Activated CD4-positive, alpha-beta T cell treated with anti-CD3 and anti-CD28 coated beads, Interleukin-2, amount 50 U/mL, for 48 hours (primary cell): ENCODE measurements around the gene NECTIN1.

Experiments used
- DNase-seq, 2 experiments: peaks; one replicate each; pipeline ENCODE4 v3.0.0-alpha.2; 2020

Gene NECTIN1

DNA sequence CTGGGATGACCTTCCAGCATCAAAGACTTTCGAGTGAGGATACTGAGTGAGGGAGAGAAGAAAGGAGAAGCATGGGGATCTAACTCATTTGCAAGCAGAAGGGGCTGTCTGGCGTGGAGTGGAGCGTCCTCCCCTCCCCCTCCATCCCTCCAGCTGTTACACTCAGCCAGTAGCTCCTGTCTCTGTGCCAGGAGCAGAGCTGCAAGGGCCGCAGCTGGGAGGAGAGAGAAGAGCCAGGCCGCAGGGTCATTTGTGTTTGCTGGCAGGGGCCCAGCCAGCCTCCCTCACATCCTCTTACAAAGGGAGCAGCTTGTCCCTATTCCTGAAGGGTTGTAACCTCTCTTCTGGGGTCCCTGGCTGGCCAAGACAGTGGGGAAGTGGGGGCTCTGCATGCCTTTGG is 57.9 kb downstream of the NECTIN1 start:
- no peak for DNase-seq

DNA sequence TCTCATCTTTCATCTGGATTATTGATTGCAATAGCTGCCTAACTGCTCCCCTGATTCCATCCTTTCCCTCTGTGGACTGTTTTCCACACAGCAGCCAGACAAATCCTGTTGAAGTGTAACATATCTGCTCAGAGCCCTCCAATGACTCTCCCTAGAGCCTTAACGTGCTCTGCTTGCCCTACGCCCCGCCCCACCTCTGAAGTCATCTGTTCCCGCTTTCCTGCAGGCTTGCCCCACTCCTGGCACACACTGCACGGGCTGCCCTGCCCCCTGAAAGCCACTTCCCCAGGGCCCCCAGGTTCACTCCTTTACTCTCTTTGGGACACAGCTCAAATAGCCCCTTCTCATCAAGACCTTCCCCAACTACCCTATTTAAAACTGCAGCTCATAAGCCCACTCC is 59.5 kb downstream of the NECTIN1 start:
- no peak for DNase-seq

DNA sequence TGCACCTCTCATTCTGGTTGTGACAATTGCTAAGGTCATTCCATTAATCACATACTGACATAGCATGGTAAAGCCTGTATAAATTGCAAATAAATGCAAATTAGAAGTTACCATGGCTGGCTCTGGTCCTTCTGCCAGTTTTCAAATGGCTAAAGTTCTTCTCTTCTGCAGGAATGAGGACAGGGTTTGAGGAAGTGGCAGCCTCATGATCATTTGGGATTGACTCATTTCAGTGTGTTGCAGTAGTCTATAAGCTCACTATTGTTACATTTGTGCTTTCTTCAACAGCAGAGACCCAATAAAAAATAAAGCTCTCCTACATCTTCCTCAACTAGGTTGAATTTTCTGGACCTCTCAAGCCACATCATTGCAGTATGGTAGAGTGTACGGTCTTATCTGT is 60.3 kb downstream of the NECTIN1 start:
- DNase-seq: no peak

DNA sequence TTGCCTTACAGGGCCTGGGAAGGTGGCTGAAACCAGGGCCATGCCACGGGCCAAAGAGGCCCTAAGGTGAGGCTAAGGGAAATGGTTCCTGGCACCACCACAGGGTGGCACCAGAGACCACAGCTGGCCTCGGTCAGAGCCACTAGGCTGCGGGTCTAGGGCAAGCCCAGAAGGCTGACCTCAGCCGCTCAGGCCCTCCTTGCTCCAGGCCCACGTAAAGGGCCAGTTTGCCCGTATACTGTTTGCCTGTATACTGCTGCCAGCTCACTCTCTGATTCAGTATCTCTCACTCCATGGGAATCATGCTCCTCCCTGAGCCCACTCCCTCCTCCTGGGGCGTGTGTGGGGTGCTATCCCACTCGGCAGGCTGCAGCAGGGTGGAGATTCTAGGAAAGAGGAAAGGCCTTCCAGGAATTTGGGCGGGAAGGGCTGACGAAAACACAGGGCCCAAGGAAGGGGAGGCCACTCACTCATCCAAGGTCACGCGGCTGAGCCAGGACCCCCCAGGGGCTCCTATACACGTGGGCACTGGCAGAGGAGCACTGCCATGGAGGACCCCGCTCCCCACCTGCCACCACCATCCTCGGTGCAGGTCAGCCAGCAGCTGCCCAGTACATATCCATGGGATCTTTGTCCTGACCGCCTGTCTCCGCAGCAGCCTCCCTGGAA is 62.4 kb downstream of the NECTIN1 start:
- DNase-seq: peak; percentile 70 to 73

DNA sequence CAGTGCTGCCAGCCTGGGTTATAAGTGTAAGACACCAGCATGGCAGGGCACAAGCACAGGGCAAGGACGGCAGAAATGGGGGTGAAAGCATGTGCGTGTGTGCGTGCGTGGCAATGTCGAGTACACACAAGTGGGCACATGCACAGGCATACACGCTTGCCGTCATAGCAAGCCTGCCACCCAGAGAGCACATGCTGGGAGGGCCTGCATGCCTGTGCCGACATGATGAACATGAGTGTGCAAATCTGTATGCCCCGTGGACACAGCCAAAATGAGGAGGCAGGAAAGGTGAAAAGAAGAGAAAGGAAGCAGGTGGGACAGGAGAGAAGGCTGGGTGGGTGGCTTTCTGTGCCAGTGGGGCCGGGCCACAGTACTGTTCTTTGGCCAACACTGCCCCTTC is 62.9 kb downstream of the NECTIN1 start:
- DNase-seq: no peak

DNA sequence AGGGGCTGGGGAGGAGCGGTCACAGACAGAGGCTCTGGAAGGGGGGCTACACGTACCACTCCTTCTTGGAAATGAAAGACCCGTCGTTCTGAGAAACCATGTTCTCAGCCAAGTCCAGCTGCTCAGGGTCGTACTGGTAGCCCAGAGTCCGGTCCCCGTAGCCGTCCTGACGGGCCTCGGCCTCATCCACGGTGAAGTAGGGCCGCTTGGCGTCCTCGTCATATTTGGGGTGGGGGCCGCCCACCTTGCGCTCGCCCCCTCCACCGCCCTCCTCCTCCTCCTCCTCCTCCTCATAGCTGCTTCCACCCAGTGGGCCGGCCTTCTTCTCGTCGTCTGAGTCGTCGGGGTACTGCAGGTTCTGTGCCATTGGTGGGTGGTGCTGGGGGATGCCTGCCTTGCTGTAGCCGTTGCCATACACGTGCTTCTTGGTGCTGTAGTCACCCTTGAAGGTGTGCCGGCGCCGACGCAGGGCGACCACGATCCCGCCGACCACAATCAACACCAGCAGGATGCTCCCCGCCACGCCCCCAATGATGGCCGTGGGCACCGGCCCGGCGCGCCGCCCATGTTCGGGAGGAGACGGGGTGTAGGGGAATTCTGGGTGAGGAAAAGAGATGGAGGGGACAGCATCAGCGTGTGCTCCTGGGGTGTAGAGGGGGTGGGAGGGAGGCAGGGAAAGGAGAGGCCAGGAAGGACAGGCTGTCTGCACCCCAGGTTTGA is 64.1 kb downstream of the NECTIN1 start:
- no peak for DNase-seq

DNA sequence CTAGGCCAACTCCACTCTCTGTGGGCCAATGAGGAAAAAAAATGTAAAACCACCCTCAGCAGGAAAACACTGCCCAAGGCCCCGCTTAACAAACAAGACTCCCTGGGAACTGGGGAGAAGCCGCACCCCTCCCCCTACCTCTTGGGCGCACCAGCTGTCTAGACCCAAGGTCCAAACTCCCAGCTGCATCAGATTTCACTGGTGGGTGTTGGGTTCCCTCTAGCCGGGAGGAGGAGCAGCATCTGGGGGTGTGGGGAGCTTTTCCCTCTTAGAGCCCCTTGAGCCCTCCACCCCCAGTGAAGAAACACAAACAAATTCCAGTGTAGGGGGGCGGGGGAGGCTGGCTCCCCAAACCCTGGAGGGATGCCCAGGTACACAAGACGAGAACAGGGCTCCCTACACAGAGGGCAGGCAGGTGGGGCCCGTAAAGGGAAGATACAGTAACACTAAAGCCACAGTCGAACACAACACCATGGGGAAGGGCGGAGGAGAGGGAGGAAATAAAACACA is 64.9 kb downstream of the NECTIN1 start:
- DNase-seq: no peak

DNA sequence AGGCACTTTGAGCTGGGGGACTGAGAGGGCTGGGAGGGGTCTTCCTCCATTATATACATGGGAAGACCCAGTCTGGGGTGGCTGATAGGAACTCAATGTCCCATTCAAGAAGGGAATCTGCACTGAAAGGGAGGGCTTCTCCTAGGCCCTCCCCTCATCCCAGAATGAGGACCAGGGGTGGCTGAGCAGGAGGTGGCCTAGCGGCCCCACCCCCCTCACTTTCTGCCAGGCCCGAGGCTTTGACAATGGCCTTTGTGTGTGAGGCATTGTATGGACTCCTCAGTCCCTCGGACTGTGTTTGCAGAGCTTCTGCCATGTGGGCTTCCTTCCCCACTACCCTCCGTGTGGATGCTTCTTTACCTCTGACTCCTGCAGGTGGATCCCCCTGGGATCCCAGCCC is 65.7 kb downstream of the NECTIN1 start:
- DNase-seq: no peak

DNA sequence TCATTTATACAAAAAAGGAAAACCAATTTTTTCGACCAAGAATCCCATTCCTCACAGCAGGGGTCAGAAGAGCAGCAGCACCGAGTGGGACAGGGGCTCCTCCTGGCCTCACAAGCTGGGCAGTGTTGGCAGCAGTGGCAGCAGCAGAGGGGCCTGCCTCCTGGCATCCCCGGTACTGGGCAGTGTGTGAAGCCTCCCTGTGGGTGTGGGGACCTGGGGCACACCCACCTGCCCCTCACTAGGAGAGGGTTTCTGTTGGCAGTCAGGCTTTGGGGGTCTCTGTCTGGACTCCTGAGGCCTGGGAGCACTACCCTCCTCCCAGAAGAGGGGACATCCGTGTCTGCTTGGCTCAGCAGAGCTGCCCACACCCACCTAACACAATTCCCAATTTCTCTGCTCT is 67.8 kb downstream of the NECTIN1 start:
- no peak for DNase-seq

DNA sequence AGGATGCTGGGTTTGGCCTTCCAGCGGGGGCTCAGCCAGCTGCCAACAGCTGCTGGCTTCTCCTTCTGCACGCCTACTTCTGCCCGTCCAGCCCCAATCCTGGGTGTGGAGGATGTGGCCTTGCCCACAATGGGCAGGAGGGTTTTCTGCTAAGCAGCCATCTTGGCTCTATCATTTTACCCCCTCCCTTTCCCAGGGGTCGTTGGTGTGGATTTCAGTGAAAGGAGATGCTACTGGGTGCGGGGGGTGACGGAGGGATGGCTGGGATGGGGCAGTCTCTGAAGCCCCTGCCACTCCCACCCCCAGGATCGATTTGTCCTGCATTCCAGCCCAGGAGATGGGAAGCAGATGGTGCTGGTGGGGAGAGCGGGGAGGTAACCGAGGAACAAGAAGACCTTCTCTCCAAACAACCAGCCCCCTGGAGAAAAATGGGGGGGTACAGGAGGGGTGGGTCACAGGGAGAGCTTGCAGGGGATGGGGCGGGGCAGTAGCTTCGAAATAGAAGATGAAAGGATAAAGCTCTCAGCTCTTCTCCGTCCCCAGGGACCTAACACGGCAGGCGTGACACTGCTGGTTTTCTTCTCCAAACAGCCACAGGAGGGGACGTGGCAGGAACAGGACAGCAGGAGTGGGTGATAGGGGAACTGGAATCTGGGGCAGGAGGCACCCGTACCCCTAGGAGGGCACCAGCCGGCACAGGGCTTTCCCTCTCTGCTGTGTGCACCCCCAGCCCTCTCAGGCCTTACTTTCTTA is 68.9 kb downstream of the NECTIN1 start:
- DNase-seq: no peak

DNA sequence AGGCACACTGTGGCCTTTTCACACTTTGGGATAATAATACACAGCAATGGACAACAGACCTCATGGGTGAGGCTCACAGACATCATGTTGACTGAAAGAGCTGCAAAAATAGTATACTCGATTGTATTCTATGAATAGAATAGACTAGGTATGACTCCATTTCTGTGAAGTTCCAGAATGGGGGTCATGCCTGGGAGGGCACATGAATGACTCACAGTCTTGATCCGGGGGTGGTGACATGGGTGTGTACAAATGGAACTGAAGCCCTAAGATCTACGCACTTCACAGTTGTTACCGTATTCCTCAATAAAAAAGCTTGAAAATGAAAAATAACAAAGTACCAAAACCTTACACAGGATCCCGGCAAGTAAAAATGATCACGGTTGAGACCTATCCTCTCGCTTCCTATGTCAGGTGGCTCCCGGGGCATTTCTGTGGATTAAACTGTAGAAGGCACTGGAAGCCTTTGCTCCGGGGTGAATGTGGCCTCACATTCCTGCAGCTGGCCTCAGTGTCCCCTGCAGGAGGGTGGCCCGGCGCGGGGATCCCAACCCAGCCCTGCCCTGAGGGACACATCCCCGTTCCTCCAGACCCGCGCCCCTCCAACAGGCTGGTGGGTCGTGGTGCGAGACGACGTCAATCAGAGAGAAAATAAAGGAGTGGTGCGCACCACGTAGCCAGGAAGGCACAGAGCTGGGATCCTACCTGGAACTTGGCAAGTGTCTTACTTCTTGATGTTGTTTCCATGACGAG is 75.9 kb downstream of the NECTIN1 start:
- DNase-seq: no peak

DNA sequence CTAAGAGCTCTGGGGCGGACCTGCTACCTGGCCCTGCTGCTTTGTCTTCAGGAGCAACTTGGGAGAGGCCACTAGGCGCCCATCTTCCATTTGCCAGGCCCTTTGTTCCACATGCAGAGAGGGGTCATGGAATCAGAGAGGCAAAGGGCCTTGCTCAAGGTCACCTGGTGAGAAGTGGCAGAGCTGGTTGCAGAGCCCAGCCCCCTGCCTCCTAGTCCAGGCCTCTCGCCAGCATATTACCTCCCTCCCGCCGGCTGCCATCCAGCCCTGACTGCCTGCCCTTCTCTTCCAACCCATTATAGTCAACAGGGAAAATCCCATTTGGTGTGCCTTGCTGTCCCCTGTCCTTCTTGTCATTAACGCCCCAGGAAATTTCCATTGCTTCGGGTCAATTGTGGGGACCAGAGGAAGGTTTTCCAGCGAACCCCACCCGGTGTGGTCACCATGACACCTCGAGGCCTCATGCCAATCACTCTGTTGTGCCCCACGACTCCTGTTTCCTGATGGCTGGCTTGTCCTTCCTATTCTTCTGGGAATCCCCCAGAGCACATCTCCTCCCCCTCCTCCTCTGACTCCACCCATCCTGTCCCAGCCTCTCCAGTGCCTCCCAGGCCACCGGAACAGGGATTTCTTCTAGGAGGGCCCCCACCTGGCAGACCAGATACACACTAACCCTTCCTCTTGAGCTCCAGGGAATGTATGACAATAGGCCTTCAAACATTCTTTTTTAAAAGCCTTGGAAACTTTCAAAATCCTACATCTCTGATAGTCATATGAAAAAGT is 77.0 kb downstream of the NECTIN1 start:
- no peak for DNase-seq

DNA sequence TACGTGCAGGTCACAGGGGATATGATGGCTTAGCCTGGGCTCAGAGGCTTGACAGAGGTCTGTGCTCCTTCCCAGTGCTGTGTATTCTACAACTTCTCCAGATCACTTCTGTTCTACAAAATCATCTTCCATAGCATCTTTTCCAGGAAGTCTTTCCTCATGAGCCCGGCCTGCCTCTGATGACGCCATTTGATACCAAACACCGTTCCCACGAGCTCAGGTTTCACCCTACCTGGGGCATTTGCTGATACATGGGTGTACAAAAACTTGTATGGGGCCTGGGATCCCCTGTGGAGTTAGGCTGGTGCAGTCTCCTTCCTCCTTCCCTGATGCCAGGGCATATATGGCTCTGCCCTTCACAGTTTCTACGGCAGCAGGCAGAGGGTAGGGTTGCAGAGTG is 78.7 kb downstream of the NECTIN1 start:
- no peak for DNase-seq

DNA sequence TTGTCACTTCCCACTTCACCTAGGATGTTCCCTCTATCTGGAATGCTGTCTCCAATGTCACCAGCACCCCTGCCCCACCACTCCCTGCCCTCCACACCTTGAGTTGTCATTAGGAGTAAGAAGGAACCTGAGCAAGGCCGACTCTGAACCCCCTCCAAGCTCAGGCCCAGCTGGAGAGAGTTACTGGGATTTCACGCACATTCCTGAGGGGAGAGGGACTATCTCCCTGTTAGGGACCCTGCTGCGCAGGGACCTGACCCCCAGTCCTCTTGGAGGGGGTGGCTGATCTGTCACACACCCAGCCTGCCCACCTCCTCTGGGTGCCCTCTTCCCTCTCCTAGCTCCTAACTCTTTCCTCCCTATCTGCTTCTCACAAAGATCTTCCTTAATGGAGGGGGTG is 81.7 kb downstream of the NECTIN1 start:
- DNase-seq: no peak

DNA sequence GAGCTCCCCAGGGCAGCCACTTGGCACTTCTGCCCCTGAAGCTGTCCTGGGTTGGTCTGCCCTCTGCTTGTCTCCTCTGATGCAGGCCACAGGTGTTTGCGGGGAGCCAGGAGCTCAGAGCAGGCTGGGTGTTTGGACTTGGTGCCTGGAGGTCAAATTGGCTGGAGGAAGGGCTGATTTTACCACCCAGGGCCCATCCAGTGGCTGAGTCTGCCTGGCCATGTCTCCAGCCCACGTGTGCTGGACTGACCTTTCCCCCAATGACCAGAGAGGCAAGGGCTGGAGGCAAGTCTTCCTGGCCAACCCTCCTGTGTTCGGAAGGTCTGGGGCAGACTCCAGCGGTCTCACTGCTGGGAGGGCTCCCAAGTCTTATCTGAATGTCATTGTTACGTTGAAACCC is 84.0 kb downstream of the NECTIN1 start:
- no peak for DNase-seq

DNA sequence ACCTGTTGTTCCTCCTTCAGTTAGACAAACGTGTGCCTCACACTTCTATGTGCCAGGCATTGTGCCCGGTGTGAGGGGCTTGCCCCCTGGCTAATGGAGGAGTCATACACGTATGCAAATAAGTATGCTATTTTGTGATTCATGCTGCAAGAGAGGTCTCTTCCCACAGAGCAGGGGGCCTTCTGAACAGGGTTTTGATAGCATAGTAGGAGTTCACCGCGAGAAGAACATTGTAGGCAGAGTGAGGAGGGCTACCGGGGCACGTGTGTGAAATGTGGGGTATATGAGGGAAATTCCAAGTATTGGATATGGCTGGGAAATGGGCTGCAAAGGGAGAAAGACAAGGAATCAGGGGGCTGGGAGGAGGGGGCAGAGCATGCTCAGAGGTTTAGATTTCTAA is 84.5 kb downstream of the NECTIN1 start:
- DNase-seq: no peak

DNA sequence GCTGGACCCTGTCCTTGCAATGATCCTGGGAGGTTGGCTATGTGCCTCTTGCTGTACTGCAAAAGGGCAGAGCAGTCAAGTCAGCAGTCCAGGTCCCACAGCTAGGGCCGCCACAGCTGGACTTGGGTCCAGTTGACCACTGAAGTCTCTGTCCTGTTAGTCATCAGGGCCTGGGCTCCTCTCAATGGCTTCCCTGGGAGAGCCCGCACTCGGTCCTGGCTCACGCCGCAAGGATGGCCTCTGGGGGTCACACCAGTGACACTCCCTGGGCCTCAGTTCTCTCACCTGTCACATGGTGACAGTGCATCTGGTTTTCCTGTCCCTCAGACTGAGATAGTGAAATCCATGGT is 85.1 kb downstream of the NECTIN1 start:
- no peak for DNase-seq

DNA sequence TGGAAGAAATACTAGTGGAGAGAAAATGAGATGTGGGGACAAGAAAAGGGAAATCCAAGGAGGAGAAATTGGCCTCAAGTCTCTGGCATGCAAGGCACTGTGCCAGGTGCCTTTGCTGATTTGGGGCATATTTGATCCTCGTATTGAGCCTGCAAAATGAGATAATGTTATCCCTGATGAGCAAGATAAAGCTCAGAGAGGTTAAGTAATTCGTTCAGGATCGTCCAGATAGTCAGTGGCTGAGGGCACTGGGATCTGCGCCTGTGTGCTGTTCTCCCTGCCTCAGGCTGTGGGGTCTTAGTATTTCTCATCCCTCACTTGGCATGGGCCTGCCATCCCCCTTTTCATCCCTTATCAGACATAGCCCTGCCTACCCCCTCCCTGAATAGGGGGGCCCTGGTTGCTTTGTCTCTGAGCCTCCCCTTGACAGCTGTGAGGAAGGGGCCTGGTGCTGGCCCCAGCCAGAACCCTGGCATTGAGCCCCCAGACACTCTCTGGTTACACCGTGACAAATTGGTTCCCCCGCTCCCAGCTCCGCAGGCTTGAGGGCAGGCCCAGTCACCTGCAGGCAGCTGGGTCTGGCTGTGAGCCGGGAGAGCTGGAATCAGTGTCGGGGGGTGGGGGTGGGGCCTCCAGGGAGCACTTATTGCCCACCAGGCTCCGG is 85.7 kb downstream of the NECTIN1 start:
- DNase-seq: no peak

DNA sequence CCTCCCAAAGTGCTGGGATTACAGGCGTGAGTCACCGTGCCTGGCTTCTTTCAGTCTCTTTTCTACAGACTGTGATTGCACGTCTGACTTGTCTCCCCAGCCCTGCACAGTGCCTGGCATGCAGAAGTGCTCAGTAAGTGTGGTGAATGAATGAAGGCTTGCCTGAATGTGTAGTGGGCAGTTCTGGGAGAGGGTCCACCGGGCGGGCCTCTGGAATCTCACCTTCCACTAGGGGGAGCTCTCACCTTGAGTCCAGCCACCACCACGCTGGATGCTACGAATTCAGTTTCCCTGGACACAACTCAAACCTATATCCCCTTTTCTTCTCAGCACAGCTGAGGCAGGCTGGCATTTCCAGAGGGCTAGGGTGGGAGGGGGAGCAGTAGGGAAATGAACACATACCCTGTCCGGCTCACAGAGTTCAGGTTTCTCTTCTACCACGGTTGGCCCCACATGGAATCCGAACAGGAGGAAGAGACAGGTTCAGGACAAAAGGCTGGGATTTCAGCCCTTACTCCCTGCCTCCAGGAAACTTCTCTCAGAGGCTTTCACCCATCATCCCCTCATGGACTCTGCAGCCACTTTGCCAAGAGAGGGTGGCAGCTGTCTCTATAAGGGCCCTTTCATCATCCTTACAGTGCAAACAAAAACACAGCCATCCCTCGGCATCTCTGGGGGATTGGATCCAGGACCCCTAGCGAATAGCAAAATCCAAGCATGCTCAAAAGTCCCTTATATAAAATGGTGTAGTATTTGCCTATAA is 86.8 kb downstream of the NECTIN1 start:
- peak in 1 of 2 experiments; percentile 7 for DNase-seq

DNA sequence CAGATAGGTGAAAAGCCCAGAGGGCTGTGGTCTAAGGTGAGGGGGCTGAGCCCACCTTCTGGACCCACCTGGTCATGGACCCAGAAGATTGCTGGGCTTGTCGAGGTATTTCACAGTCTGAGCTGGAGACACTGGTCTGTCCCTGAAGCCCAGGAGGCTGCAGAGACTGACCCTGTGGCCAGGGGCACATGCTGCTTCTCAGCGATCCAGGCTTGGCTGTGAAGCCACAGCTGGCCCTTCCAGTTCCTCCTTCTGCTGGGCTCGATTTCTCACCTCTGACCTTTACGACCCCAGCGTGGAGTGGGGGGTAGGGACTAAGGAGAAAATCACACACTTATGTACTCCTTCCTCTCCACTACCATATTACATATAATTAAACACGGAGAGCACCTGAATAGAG is 88.5 kb downstream of the NECTIN1 start:
- DNase-seq: no peak

DNA sequence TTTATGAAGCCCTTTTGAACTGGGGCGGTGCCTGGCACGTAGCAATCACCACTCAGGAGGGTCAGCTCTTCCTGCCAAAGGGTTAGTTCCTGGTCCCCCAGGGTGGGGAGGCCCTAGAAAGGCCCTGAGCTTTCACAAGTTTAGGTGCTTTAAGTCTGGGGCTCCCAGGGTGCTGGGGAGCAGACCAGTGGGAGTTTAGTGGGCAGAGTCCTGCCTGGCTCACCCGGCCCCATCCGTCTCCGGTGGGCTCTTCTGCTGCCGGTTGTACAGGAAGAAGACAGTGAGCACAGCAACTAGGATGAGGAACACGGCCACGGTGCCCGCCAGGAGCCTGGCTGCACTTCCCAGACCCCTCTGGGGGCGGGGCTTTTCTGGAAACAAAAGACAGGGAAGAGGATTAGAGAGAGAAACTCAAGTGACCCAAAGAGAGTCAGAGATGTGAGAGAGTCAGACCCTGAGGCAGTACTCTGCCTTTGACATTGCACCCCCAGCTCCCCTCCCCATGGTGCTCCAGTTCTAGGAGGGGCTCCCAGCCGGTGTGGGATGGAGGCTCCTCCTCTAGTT is 89.3 kb downstream of the NECTIN1 start:
- no peak for DNase-seq
